CD4-positive, alpha-beta T cell (primary cell): ENCODE data around the gene RNASEH2B. TPM values are rescaled to one million over a fixed set of nuclear protein-coding genes. Genes with fewer than 3 reads are reported as not detected.

Experiments used
- ATAC-seq: fragments of 200-7000 bp; cut with Tn5 transposase; one replicate; pipeline ENCODE4 v1.10.0; 2022; ENCODE audit warnings: mild to moderate bottlenecking; ENCODE audit not compliant: poor library complexity
- CTCF ChIA-PET: fragments of 350-600 bp; sonication (Branson Sonifier 250); formaldehyde crosslinking; loops from one replicate; lab custom pipeline; 2021; ENCODE audit warnings: antibody characterized with exemption, inconsistent platforms; lab: Charles Lee
- POLR2A ChIA-PET: fragments of 350-600 bp; sonication (Branson Sonifier 250); formaldehyde crosslinking; loops from one replicate; lab custom pipeline; 2021; ENCODE audit warnings: antibody characterized with exemption, inconsistent platforms; lab: Charles Lee
- DNase-seq, 14 experiments: peaks; one replicate each; pipeline ENCODE4 v3.0.0-alpha.2; 2013 to 2020; ENCODE audit warnings: mixed read lengths in 2 of 14
- H3K27ac ChIP-seq, 2 donors: one replicate each; pipeline versions ENCODE4 v1.5.1 to v1.7.0; 2013; ENCODE audit warnings: low read length in 2 of 2, low read depth in 1 of 2, mild to moderate bottlenecking in 1 of 2
- H3K27me3 ChIP-seq, 2 experiments: 1 replicate in 1 of 2; 2 replicates in 1 of 2; pipeline versions ENCODE4 v1.6.1 to v1.7.0; 2013; ENCODE audit warnings: low read length in 2 of 2, control low read depth in 1 of 2, mild to moderate bottlenecking in 1 of 2, moderate library complexity in 1 of 2; ENCODE audit not compliant: insufficient read depth in 2 of 2, control insufficient read depth in 1 of 2
- H3K36me3 ChIP-seq: one replicate; pipeline ENCODE4 v1.6.1; 2013; ENCODE audit warnings: low read length, control low read depth; ENCODE audit not compliant: insufficient read depth
- H3K4me1 ChIP-seq: one replicate; pipeline ENCODE4 v1.6.1; 2013; ENCODE audit warnings: low read length, control low read depth; ENCODE audit not compliant: insufficient read depth
- H3K4me3 ChIP-seq: one replicate; pipeline ENCODE4 v1.5.1; 2013; ENCODE audit warnings: mild to moderate bottlenecking, low read length, moderate library complexity
- H3K9me3 ChIP-seq, 2 experiments: 1 replicate in 1 of 2; 2 replicates in 1 of 2; pipeline versions ENCODE4 v1.6.1 to v1.7.0; 2013; ENCODE audit warnings: low read length in 2 of 2, mild to moderate bottlenecking in 2 of 2, control low read depth in 1 of 2, moderate library complexity in 1 of 2; ENCODE audit not compliant: control insufficient read depth in 1 of 2, insufficient read depth in 1 of 2
- H3K27ac Mint-ChIP-seq: one replicate; pipeline ENCODE4 v1.8.0; 2020; ENCODE audit warnings: mixed read lengths
- H3K27me3 Mint-ChIP-seq: one replicate; pipeline ENCODE4 v1.8.0; 2021; ENCODE audit warnings: mixed read lengths
- H3K36me3 Mint-ChIP-seq: one replicate; pipeline ENCODE4 v1.8.0; 2021; ENCODE audit warnings: low read depth, mixed read lengths
- H3K4me1 Mint-ChIP-seq: one replicate; pipeline ENCODE4 v1.8.0; 2021; ENCODE audit warnings: low read depth, mixed read lengths
- H3K4me3 Mint-ChIP-seq: one replicate; pipeline ENCODE4 v1.8.0; 2020; ENCODE audit warnings: mild to moderate bottlenecking, mixed read lengths
- H3K9me3 Mint-ChIP-seq: one replicate; pipeline ENCODE4 v1.8.0; 2020; ENCODE audit warnings: mixed read lengths
- intact Hi-C, 2 experiments: fragments of 100-400 bp; cut with DNase I in 1 of 2; cut with micrococcal nuclease in 1 of 2; formaldehyde crosslinking; loops; one replicate each; pipeline versions ENCODE4 v1.15.1 to v1.9.0; 2023 to 2025; cut with DNase I, micrococcal nuclease
- total RNA-seq, 174 experiments: library from RNA in 2 of 174; stranded (reverse) in 2 of 174; gene quantifications; one replicate each; pipeline ENCODE4 v1.2.3 and lab custom pipeline; 2021 to 2026
- TF ChIP-seq, protein P1 (sequence below): fragments of 200-600 bp; IDR thresholded peaks from one replicate; pipeline ENCODE4 v1.8.0; 2022; ENCODE audit warnings: antibody characterized with exemption, mild to moderate bottlenecking

The RNASEH2B gene
- total RNA-seq, 2 experiments from 2014 or later = 68.4 to 74.6 TPM

GRCh38 chr13:50979187-50979586 is 69.6 kb downstream of the RNASEH2B start:
- Mint-ChIP-seq H3K36me3 (peaks cover 48% of the 10 kb centered on the region), H3K27me3 (no peaks in the 10 kb centered on the region)

GRCh38 chr13:50981686-50982085 is 72.1 kb downstream of the RNASEH2B start:
- H3K27ac Mint-ChIP-seq = peak overlapping the region; percentile 31
- no peaks in the 10 kb centered on the region for H3K27me3 Mint-ChIP-seq
- TF ChIP-seq, protein P1, sequence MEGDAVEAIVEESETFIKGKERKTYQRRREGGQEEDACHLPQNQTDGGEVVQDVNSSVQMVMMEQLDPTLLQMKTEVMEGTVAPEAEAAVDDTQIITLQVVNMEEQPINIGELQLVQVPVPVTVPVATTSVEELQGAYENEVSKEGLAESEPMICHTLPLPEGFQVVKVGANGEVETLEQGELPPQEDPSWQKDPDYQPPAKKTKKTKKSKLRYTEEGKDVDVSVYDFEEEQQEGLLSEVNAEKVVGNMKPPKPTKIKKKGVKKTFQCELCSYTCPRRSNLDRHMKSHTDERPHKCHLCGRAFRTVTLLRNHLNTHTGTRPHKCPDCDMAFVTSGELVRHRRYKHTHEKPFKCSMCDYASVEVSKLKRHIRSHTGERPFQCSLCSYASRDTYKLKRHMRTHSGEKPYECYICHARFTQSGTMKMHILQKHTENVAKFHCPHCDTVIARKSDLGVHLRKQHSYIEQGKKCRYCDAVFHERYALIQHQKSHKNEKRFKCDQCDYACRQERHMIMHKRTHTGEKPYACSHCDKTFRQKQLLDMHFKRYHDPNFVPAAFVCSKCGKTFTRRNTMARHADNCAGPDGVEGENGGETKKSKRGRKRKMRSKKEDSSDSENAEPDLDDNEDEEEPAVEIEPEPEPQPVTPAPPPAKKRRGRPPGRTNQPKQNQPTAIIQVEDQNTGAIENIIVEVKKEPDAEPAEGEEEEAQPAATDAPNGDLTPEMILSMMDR = no peak
- no peak for DNase-seq
- no peaks in the 10 kb centered on the region for H3K9me3 Mint-ChIP-seq
- peak overlapping the region; percentile 57 for H3K4me3 Mint-ChIP-seq
- Histone ChIP-seq H3K4me3 (no peak overlapping the region), H3K36me3 (peaks cover 3% of the 10 kb centered on the region), H3K9me3 (no peaks in the 10 kb centered on the region), H3K27me3 (no peaks in the 10 kb centered on the region), H3K4me1 (no peaks in the 10 kb centered on the region), H3K27ac (no peak overlapping the region)
- ATAC-seq = no peak
- H3K36me3 Mint-ChIP-seq = peaks cover 23% of the 10 kb centered on the region
- no peaks in the 10 kb centered on the region for H3K4me1 Mint-ChIP-seq
- intact Hi-C loops = no loop called here
- ChIA-PET POLR2A (no interaction called here), CTCF (no interaction called here)

More at GRCh38 chr13:50979187-50979586, 69.6 kb downstream of the RNASEH2B start:
- ATAC-seq = no peak
- H3K9me3 ChIP-seq = no peaks in the 10 kb centered on the region
- TF ChIP-seq, protein P1 = no peak
- Mint-ChIP-seq H3K4me3 (no peak overlapping the region), H3K4me1 (no peaks in the 10 kb centered on the region), H3K27ac (no peak overlapping the region), H3K9me3 (no peaks in the 10 kb centered on the region)
- CTCF ChIA-PET = no interaction called here
- intact Hi-C loops = no loop called here
- peak in 1 of 14 experiments; percentile 19 for DNase-seq
- H3K27me3 ChIP-seq = no peaks in the 10 kb centered on the region
- H3K27ac ChIP-seq = no peak overlapping the region
- H3K4me1 ChIP-seq = no peaks in the 10 kb centered on the region
- peaks cover 16% of the 10 kb centered on the region for H3K36me3 ChIP-seq
- no peak overlapping the region for H3K4me3 ChIP-seq
- POLR2A ChIA-PET = no interaction called here

DNA sequence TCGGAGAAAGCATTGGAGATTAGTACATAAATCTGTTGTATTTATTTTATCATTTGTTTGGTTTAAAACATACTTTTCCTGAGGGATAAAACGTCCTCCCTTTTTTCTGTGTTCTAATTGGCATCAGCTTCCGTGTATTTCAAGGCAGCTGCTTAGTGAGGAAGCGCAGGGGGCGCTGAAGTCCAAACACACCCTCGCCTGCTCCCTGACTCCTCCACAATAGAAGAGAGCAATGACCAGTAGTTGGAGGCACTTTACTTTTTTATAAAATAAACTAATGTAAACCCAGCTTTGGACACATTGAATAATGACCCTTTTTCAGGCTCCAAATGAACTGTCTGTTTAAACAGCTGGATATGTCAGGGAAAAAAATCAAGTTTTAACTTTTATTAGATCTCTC is 79.9 kb downstream of the RNASEH2B start:
- Histone ChIP-seq H3K27ac (no peak overlapping the region), H3K36me3 (no peaks in the 10 kb centered on the region), H3K27me3 (no peaks in the 10 kb centered on the region), H3K9me3 (no peaks in the 10 kb centered on the region), H3K4me3 (no peak overlapping the region), H3K4me1 (peaks cover 16% of the 10 kb centered on the region)
- DNase-seq (no peak), ATAC-seq (no peak)
- Mint-ChIP-seq H3K36me3 (no peaks in the 10 kb centered on the region), H3K4me1 (peaks cover 26% of the 10 kb centered on the region), H3K4me3 (no peak overlapping the region), H3K27ac (no peak overlapping the region), H3K27me3 (no peaks in the 10 kb centered on the region), H3K9me3 (no peaks in the 10 kb centered on the region)
- CTCF ChIA-PET = no interaction called here
- TF ChIP-seq, protein P1 = no peak
- intact Hi-C loops = no loop called here
- POLR2A ChIA-PET = no interaction called here
